K562 treated with DMSO at 1 percent for 12 hours (cell line): ENCODE measurements around the gene DKK2. TPM values are rescaled to one million over a fixed set of nuclear protein-coding genes. Genes with fewer than 3 reads are reported as not detected.

Experiments
- total RNA-seq: library from RNA; unstranded; fragments of 300-600 nt; gene quantifications from 2 replicates; pipeline ENCODE4 v1.2.3, GENCODE V29; 2022; ENCODE audit not compliant: insufficient read depth

The DKK2 gene
- total RNA-seq, result not detected in 2 replicates

GRCh38 chr4:107035819-107036583 is at the start of gene DKK2:
Gene DKK2, minus strand, starts transcription at chr4:107036313. Its CDS starts 722 bp downstream, at chr4:107035591.

